Caco-2 (cell line): ENCODE results near the gene THEM4. TPM values are rescaled to one million over a fixed set of nuclear protein-coding genes. Genes with fewer than 3 reads are reported as not detected.

Experiments used
- BruUV-seq: library from RNA; stranded (reverse); fragments of 400-500 nt; replicated peaks from 2 replicates; lab custom pipeline; 2021; lab: Mats Ljungman, UMichigan
- CTCF ChIA-PET: fragments of 300-600 bp; sonication (Branson Sonifier 250); formaldehyde crosslinking; loops from one replicate; lab custom pipeline; 2022; ENCODE audit warnings: antibody characterized with exemption; lab: Charles Lee
- POLR2A ChIA-PET: fragments of 300-600 bp; sonication (Branson Sonifier 250); formaldehyde crosslinking; loops from one replicate; lab custom pipeline; 2022; ENCODE audit warnings: antibody characterized with exemption; lab: Charles Lee
- DNase-seq, 2 experiments: peaks; one replicate each; pipeline versions ENCODE4 v3.0.0 to v3.0.0-alpha.2; 2020 to 2022
- H3K27me3 ChIP-seq: replicated peaks from 2 replicates; pipeline ENCODE4 v1.6.0; 2011; ENCODE audit warnings: low read length; ENCODE audit not compliant: control insufficient read depth, insufficient read depth
- H3K36me3 ChIP-seq: 2 replicates; pipeline ENCODE4 v1.5.1; 2011; ENCODE audit warnings: low read length; ENCODE audit not compliant: control insufficient read depth, insufficient read depth
- H3K4me1 ChIP-seq: fragments of 250-450 bp; sonication (Bioruptor Pico); 2 replicates; pipeline ENCODE4 v1.5.1; 2020; ENCODE audit warnings: mild to moderate bottlenecking
- H3K4me3 ChIP-seq: 2 replicates; pipeline ENCODE4 v1.5.1; 2011; ENCODE audit warnings: low read depth, mild to moderate bottlenecking, control low read depth, low read length
- H3K9me3 ChIP-seq: fragments of 250-450 bp; sonication (Bioruptor Pico); 2 replicates; pipeline ENCODE4 v1.5.1; 2020; ENCODE audit warnings: mild to moderate bottlenecking, moderate library complexity
- H3K27ac Mint-ChIP-seq: one replicate; pipeline ENCODE4 v1.8.0; 2022; ENCODE audit warnings: mixed read lengths; ENCODE audit not compliant: unreplicated experiment
- H3K27me3 Mint-ChIP-seq: one replicate; pipeline ENCODE4 v1.8.0; 2022; ENCODE audit warnings: mixed read lengths; ENCODE audit not compliant: insufficient read depth, unreplicated experiment
- H3K36me3 Mint-ChIP-seq: one replicate; pipeline ENCODE4 v1.8.0; 2022; ENCODE audit warnings: mild to moderate bottlenecking, mixed read lengths; ENCODE audit not compliant: insufficient read depth, unreplicated experiment
- H3K4me1 Mint-ChIP-seq: one replicate; pipeline ENCODE4 v1.8.0; 2022; ENCODE audit warnings: low read depth, mixed read lengths; ENCODE audit not compliant: unreplicated experiment
- H3K4me3 Mint-ChIP-seq: one replicate; pipeline ENCODE4 v1.8.0; 2022; ENCODE audit warnings: mild to moderate bottlenecking, moderate library complexity, mixed read lengths; ENCODE audit not compliant: unreplicated experiment
- H3K9me3 Mint-ChIP-seq: one replicate; pipeline ENCODE4 v1.8.0; 2022; ENCODE audit warnings: mixed read lengths; ENCODE audit not compliant: unreplicated experiment
- intact Hi-C: fragments of 100-400 bp; cut with micrococcal nuclease; formaldehyde crosslinking; loops from one replicate; pipeline ENCODE4 v1.10.0; 2022; ENCODE audit not compliant: unreplicated experiment
- total RNA-seq: library from RNA; stranded (reverse); gene quantifications from 2 replicates; pipeline ENCODE4 v1.2.3, GENCODE V29; 2022
- TF ChIP-seq, protein P1 (sequence below), 2 experiments: fragments of 200-600 bp in 1 of 2; IDR thresholded peaks; 1 replicate in 1 of 2; 2 replicates in 1 of 2; pipeline versions ENCODE4 v1.5.1 to v1.8.0; 2011 to 2022; ENCODE audit warnings: antibody characterized with exemption in 1 of 2, control low read depth in 1 of 2, inconsistent platforms in 1 of 2, low read depth in 1 of 2, low read length in 1 of 2, mild to moderate bottlenecking in 1 of 2, moderate library complexity in 1 of 2; ENCODE audit not compliant: insufficient read depth in 1 of 2, severe bottlenecking in 1 of 2, unreplicated experiment in 1 of 2

Gene THEM4
- total RNA-seq, 1 experiment from 2014 or later: 9.5 TPM

DNA sequence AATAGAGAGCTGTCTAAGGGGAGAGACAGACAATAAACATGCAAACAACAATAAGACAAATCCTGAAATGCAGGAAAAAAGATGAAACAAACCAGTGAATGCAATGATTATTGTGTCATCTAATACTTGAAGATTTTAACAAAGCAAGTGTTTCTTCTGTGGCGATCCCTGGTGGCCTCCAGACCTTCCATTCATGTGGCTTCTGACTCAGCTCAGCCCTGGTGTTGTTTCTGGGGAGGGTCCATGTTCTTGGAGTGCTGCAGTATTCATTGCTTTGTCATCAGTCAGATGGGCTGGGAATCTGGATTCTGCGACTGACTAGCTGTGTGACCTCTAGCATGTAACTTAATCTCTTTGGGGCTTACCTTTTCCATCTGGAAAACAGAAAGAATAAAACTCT lies 68.2 kb downstream of the THEM4 start:
- H3K4me3 Mint-ChIP-seq: peak overlapping the region; percentile 93
- H3K36me3 Mint-ChIP-seq: peaks cover 15% of the 10 kb centered on the region
- no TSS peak for BruUV-seq
- no peaks in the 10 kb centered on the region for H3K27me3 ChIP-seq
- H3K4me1 Mint-ChIP-seq: peaks cover 19% of the 10 kb centered on the region
- H3K4me3 ChIP-seq: no peak overlapping the region
- intact Hi-C loops: no loop called here
- H3K9me3 Mint-ChIP-seq: no peaks in the 10 kb centered on the region
- ChIA-PET CTCF (no interaction called here), POLR2A (no interaction called here)
- H3K4me1 ChIP-seq: peaks cover 7% of the 10 kb centered on the region
- no peaks in the 10 kb centered on the region for H3K9me3 ChIP-seq
- no peak for DNase-seq
- no peak overlapping the region for H3K27ac Mint-ChIP-seq
- TF ChIP-seq, protein P1, sequence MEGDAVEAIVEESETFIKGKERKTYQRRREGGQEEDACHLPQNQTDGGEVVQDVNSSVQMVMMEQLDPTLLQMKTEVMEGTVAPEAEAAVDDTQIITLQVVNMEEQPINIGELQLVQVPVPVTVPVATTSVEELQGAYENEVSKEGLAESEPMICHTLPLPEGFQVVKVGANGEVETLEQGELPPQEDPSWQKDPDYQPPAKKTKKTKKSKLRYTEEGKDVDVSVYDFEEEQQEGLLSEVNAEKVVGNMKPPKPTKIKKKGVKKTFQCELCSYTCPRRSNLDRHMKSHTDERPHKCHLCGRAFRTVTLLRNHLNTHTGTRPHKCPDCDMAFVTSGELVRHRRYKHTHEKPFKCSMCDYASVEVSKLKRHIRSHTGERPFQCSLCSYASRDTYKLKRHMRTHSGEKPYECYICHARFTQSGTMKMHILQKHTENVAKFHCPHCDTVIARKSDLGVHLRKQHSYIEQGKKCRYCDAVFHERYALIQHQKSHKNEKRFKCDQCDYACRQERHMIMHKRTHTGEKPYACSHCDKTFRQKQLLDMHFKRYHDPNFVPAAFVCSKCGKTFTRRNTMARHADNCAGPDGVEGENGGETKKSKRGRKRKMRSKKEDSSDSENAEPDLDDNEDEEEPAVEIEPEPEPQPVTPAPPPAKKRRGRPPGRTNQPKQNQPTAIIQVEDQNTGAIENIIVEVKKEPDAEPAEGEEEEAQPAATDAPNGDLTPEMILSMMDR (IDR thresholded peaks at IDR 0.05; ENCODE audit: insufficient read depth in 1 of 2, low read depth in 1 of 2, low read length in 1 of 2, severe bottlenecking in 1 of 2, unreplicated experiment in 1 of 2): no peak
- peaks cover 3% of the 10 kb centered on the region for H3K27me3 Mint-ChIP-seq
- H3K36me3 ChIP-seq: no peaks in the 10 kb centered on the region; the same call in 1 of the 2 replicates

GRCh38 chr1:151840421-151840820 lies 68.9 kb downstream of the THEM4 start:
- Histone ChIP-seq H3K4me1 (peaks cover 14% of the 10 kb centered on the region), H3K36me3 (no peaks in the 10 kb centered on the region; the same call in 1 of the 2 replicates), H3K4me3 (peak overlapping the region; percentile 57), H3K27me3 (no peaks in the 10 kb centered on the region), H3K9me3 (no peaks in the 10 kb centered on the region)
- ChIA-PET POLR2A (interaction anchor here (0.7 to 1.0 kb wide), 3 partner anchors 13 to 293 kb away, joined by 3 to 4 read pairs (median 3); partner anchors contain the start of genes MRPL9 and THEM5), CTCF (interaction anchor here (1.1 to 1.6 kb wide), 3 partner anchors 12 to 78 kb away, joined by 3 to 5 read pairs (median 4); partner anchors contain the start of gene MRPL9)
- peaks cover 15% of the 10 kb centered on the region for H3K36me3 Mint-ChIP-seq
- intact Hi-C loops: no loop called here
- BruUV-seq: TSS peak; percentile 76
- H3K4me3 Mint-ChIP-seq: peak overlapping the region; percentile 93
- DNase-seq: no peak
- peaks cover 26% of the 10 kb centered on the region for H3K4me1 Mint-ChIP-seq
- TF ChIP-seq, protein P1 (IDR thresholded peaks at IDR 0.05; ENCODE audit: insufficient read depth in 1 of 2, low read depth in 1 of 2, low read length in 1 of 2, severe bottlenecking in 1 of 2, unreplicated experiment in 1 of 2): no peak
- peak overlapping the region; percentile 88 for H3K27ac Mint-ChIP-seq
- no peaks in the 10 kb centered on the region for H3K9me3 Mint-ChIP-seq
- H3K27me3 Mint-ChIP-seq: peaks cover 3% of the 10 kb centered on the region

DNA sequence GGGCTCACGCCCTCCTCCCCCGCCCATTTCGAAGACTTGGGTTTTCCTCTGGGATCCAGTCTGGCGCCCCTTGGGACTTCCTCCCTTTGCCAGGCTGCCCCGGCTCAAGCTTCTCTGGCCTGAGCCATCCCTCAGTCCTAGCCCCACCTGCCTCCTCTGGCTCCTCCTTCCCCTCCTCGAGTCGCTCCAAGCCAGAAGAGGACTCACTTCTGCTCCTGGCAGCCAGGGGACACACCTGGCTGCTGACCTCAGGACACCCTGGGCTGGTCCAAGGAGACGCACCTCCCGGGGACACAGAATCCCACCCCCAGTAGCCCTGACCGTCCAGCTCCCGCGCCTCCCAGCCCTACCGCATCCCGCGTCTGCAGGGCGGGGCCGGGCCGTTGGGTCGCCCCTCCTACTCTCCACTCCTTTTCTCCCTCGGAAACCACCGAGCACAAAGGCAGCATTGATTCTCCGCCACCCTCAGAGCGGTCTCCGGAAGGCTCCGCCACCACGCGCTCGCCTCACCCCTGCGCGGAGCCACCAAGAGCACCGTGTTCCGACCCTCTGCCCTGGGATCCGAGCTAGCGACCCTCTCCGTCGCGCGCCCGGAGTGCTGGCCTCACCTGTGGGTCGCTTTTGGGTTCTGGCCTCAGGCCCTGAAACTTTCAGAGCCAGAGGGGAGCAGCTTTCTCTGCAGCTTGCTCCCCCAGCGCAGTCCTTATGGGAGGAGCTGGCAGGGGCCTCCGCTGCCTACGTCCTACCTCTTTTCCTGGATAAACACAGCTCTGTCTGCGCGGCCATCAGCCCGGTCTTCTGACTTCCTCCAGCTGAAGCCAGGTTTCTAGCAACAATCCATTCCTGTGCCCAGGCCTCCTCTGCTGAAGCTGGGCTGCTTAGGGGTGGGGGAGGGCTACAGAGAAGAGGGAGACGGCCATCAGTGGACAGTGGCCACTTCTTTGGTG lies 69.6 kb downstream of the THEM4 start, which contains the start of gene C2CD4D:
Gene C2CD4D (minus strand): TSS at position 364 of the 947 bp plus-strand sequence. CDS start 831 bp downstream, outside the sequence.
- BruUV-seq: no TSS peak

More for the DNA sequence above, 69.6 kb downstream of the THEM4 start, which contains the start of gene C2CD4D:
- Mint-ChIP-seq H3K4me3 (peak within 1 kb of the TSS; percentile 93), H3K27ac (peak within 1 kb of the TSS; percentile 88), H3K27me3 (no peaks in the 10 kb centered on the region), H3K36me3 (peaks cover 15% of the 10 kb centered on the region), H3K9me3 (no peaks in the 10 kb centered on the region), H3K4me1 (peaks cover 26% of the 10 kb centered on the region)
- intact Hi-C loops: loop anchor here (5.0 kb wide), 4 partner anchors 47 to 387 kb away; partner anchors contain the start of gene TDRKH
- peak within 1 kb of the TSS; percentile 57 for H3K4me3 ChIP-seq
- peaks cover 20% of the 10 kb centered on the region for H3K4me1 ChIP-seq
- TF ChIP-seq, protein P1 (IDR thresholded peaks at IDR 0.05; ENCODE audit: insufficient read depth in 1 of 2, low read depth in 1 of 2, low read length in 1 of 2, severe bottlenecking in 1 of 2, unreplicated experiment in 1 of 2): no peak
- ChIA-PET CTCF (interaction anchor here (0.6 to 1.6 kb wide), 5 partner anchors 12 to 147 kb away, joined by 3 to 5 read pairs (median 4); partner anchors contain the start of gene MRPL9), POLR2A (interaction anchor here (0.5 to 1.0 kb wide), 5 partner anchors 14 to 301 kb away, joined by 3 to 6 read pairs (median 4); partner anchors contain the start of genes MRPL9 and THEM5)
- no peaks in the 10 kb centered on the region; the same call in 1 of the 2 replicates for H3K36me3 ChIP-seq
- H3K9me3 ChIP-seq: no peaks in the 10 kb centered on the region
- H3K27me3 ChIP-seq: no peaks in the 10 kb centered on the region
- peak; percentile 76 to 82 for DNase-seq
